GM18870 (cell line): ENCODE results near the gene ZNF335.
A peak's percentile ranks its signal among the peaks of the same experiment; 100 is the strongest.
"Not testable (repeated sequence)": the region's sequence is repeated elsewhere in the genome, so short reads cannot be mapped to it uniquely, and the experiment has no call there.

Source experiments
- ATAC-seq: cut with Tn5 transposase; IDR thresholded peaks from one replicate; pipeline ENCODE4 v1.9.1; 2021; ENCODE audit warnings: moderate library complexity; ENCODE audit not compliant: unreplicated experiment

ZNF335 gene

GRCh38 chr20:45918182-45918737, 53.7 kb downstream of the ZNF335 start:
- no peak for ATAC-seq

- no peak for ATAC-seq
These were observed 54.2 kb downstream of the ZNF335 start for GRCh38 chr20:45917790-45918141.

GRCh38 chr20:45913116-45913515, 58.9 kb downstream of the ZNF335 start:
- ATAC-seq = no peak

DNA sequence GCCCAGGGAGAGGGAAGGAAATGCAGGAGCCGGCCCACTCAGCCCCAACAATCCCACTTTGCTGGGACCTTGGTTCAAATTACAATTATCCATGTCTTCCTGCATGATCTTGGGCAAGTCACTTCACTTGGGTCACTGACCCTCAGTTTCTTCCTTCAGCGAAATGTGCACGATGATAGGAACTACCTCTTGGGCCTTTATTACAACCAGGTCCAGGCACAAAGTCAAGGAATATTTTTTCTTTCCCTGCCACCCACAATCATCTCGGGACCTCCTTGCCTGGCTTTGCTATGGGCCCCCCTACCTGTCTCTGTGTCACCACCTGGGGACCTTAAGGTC, 59.7 kb downstream of the ZNF335 start:
- ATAC-seq = no peak

DNA sequence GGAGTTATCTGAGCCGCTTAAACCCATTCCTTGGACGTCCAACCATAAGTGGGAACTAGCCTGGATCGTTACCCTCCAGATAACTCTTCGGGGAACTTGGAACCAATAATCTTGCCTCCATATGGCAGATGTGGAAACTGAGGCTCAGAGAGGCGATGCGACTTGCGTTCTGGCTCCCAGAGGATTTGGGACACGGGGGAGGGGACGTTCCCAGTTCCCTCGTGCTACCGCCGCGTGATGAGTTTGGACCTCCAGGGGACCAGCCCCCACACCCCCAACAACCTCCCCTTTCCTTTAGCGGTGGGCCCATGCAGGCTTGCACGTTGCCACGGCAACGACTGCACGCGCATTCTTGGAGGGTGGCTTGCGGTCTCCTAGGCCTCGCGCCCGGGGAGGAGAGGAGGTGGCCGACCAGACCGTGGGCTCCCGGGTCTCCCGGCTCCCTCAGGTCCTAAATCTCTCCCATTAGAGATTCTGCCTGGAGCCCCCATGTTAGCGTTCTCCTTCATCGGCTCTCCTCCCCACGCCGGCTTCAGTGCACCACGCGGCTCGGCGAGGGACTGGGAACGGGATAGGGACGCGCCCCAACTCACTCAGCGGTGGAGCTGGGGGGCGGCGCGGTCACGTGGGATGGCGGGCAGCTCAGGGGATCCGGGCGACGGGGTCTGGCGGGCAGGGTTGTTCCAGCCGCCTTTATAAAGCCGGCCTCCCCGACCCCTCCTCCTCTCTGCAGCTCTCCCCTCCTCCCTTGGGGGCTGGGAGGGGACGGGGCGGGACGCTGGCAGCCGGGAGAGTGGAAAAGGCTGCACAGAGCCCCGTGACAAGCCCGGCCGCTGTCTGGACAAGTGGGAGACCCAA, 60.3 kb downstream of the ZNF335 start, which contains the start of gene PLTP:
Gene PLTP (minus strand): TSS at position 670 of the 858 bp plus-strand sequence. CDS start 703 bp downstream, outside the sequence.
- no peak for ATAC-seq

DNA sequence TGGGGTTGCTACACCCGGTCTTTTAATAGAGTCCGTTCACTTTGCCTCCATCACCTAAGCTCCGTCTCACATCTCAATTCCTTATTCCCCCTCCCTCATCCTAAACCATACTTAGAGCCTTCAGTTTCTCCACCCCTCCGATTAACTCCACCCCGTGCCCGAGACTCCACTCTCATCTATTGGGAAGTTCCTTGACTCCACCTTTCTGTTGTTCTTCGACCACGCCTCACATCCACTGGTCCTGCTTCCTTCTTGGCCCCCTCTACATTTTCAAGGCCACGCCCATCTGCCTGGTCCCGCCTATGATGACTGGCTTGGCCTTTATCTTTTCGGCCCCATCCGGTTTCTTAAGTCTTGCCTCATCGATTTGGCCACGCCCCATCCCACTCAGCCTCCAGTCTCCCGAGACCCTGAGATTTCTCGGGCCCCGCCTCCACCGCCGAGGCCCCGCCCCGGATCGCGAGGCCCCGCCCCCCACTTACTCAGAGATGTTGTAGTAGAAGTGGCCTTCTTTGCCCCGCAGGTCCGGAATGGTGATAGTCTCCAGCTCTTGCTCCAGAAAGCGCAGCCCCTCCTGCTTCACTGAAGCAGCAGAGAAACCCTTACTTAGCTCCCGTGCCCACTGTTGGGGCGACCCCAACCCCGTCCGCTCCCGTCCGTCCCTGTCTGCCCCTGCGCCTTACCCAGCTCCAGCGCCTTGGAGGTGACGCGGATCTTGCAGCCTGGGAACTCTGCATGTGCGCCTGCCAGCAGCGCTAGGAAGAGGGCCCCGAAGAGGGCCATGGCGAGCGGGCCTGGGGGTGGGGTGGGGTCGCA, 61.1 kb downstream of the ZNF335 start:
- ATAC-seq = peak; percentile 85

- no peak for ATAC-seq
These were observed 62.0 kb downstream of the ZNF335 start for GRCh38 chr20:45909817-45910669.

- ATAC-seq = no peak
These were observed 62.6 kb downstream of the ZNF335 start for GRCh38 chr20:45909336-45909808.

DNA sequence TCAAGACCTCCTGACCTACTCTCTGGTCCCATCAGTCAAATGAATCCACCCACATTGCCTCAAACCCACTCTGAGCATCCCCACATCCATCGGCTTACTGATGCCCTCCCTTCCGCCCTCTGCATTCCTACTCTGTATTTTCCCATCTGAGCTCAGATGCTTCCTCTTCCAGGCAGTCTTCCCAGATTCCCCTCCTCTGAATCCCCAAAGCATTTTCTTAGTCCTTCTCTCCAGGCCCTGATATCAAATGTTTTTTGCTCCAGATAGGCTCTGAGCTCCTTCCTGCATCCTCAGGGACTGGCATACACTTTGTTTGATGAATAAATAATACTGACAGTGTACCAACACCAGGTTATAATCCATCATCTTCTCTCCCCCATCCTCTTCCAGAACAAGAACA, 63.9 kb downstream of the ZNF335 start:
- no peak for ATAC-seq

GRCh38 chr20:45907219-45907948, 64.6 kb downstream of the ZNF335 start:
- no peak for ATAC-seq

DNA sequence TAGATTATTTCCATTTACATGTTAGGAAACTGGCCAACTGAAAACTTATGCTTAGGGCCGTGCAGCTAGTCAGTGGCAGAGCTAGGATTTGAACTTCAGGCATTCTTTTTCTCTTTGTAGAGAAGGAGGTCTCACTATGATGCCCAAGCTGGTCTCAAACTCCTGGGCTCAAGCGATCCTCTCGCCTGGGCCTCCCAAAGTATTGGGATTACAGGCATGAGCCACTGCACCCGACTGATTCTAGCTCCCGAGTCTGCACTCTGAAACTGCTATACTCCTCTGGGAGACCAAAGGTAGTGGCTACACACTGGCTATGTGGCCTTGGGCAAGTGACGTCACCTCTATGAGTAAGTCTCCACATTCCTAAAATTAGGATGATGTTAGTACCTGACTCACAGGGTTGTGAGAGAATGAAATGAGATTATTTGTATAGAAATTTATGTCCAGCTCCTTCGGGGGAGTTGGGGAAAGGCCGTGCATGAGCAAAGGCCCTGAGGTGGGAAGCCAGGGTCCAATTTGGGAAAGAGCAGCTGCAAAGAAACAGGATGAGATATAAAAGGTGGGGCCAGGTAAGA, 66.4 kb downstream of the ZNF335 start:
- no peak for ATAC-seq

DNA sequence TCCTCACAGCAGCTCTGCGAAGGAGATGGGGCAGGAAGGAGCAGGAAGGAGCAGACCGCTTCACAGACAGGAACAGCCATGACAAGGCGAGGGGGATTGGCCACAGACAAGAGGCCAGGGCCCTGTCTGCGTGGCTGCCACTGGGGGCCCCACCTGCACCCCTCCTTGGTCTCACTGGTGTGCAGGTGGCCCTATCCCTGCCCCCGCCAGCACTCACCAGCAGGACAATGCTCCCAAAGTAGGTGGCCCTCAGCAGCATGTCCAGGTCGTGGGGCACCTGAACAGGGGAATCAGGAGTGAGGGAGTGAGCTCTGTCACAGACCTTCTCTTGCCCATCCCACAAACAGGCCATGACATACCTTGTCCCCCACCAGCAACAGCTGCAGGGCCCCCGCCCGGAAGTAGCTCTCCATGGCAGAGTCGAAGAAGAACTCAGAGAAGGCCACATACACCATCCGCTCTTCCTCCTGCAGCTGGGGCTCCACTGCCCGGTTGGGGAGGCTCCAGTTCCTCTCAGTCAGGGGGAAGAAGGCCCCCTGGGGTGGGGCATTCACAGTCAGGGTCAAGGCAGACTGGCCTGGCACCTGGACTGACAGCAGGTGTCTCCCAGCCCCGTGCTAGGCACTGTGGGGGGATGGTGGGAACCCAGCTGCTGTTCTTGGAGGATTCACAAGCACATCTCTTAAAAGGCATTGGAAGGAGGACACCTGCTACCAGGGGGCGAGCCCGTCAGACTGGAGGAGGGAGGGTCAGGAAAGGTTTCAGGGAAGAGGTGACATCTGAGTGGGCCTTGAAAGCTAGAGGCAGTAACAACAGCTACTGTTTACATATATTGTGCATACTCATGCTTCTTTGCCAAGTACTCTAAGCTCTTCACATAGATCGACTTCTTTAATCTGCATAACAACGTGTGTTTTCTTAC, 67.2 kb downstream of the ZNF335 start:
- no peak for ATAC-seq

DNA sequence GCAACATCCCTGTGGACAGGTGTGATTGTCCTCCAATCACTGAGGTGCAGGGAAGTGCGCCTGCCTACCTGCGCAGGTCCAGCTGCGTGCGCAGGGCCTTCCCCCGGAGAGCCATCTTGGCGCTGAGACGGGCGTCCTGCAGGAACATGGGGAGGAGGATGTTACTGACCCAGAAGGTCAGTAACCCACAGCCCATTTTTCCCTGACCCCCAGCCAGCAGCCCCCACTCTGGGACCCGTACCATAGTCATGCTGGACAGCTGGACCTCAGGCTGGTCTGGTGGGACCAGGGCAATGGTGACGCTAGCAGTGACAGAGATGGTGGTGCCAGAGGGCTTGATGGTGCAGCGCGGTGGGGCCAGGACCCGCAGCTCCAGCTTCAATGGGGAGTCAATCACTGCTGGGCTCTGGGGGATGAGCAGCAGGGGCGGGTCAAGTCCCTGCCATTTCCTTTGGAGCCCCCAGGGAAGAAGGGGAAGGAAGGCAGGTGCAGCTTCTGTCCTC, 69.8 kb downstream of the ZNF335 start:
- no peak for ATAC-seq

DNA sequence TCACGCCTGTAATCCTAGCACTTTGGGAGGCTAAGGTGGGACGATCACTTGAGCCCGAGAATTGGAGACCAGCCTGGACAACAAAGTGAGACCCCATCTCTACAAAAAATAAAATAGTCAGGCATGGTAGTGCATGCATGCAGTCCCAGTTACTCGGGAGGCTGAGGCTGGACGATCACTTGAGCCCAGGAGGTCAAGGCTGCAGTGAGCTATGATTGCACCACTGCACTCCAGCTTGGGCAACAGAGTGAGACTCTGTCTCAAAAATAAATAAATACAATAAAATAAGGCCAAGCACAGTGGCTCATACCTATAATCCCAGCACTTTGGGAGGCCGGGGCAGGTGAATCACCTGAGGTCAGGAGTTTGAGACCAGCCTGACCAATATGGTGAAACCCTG, 70.7 kb downstream of the ZNF335 start:
- ATAC-seq = not testable (repeated sequence)

GRCh38 chr20:45899046-45899835, 72.8 kb downstream of the ZNF335 start:
- no peak for ATAC-seq
